Fibroblast of lung (primary cell): ENCODE data around the gene MAP4K1.

Source experiments
- CTCF ChIP-seq, 2 donors: IDR thresholded peaks in 1 of 2; conservative IDR thresholded peaks in 1 of 2; 1 replicate in 1 of 2; 2 replicates in 1 of 2; pipeline ENCODE4 v1.5.1; 2011 to 2012; ENCODE audit warnings: low read length in 2 of 2, control low read depth in 1 of 2, inconsistent platforms in 1 of 2, low read depth in 1 of 2, mild to moderate bottlenecking in 1 of 2
- EZH2 ChIP-seq: IDR thresholded peaks from 2 replicates; pipeline ENCODE4 v1.5.1; 2012; ENCODE audit warnings: low read length, control low read depth, mild to moderate bottlenecking; ENCODE audit errors: missing control alignments

GRCh38 chr19:38599722-38600121 is 18.0 kb downstream of the MAP4K1 start:
- TF ChIP-seq CTCF (conservative IDR thresholded peaks at IDR 0.05 in 1 of 2, IDR thresholded peaks at IDR 0.05 in 1 of 2; ENCODE audit: low read depth in 1 of 2, low read length in 2 of 2): no peak
- no peak for TF ChIP-seq EZH2
